Measurements from ENCODE around the gene MEG3.

- TF ChIP-seq CTCF (IDR thresholded peaks at IDR 0.05; ENCODE audit: low read depth, low read length, poor library complexity, severe bottlenecking), result no peak
- TF ChIP-seq EZH2phosphoT487 (IDR thresholded peaks at IDR 0.05; ENCODE audit: borderline replicate concordance, low read length), result no peak
Observed at GRCh38 chr14:100881211-100882025, 55.5 kb downstream of the MEG3 start.

Measured in DOHH2 (cell line).